Neural cell (in vitro differentiated cells): Measurements from ENCODE around the gene RAB11FIP3. TPM values are rescaled to one million over a fixed set of nuclear protein-coding genes. Genes with fewer than 3 reads are reported as not detected.

Experiments
- H2AFZ ChIP-seq: fragments of 200-600, 300-800 bp; sonication (generic), shearing (Covaris generic); 2 replicates; pipeline ENCODE4 v1.6.0; 2014; ENCODE audit warnings: low read depth, mild to moderate bottlenecking, antibody characterized with exemption, low read length, moderate library complexity
- H3F3A ChIP-seq: fragments of 200-600 bp; shearing (Covaris generic); 2 replicates; pipeline ENCODE4 v1.6.1; 2016; ENCODE audit warnings: mild to moderate bottlenecking, moderate library complexity, mixed read lengths, antibody characterized with exemption, low read length; ENCODE audit not compliant: insufficient read depth, poor library complexity, severe bottlenecking
- H3K27ac ChIP-seq: fragments of 200-600, 300-800 bp; sonication (generic), shearing (Covaris generic); 2 replicates; pipeline ENCODE4 v1.5.1; 2014; ENCODE audit warnings: mild to moderate bottlenecking, low read length, moderate library complexity
- H3K27me3 ChIP-seq: fragments of 300-800, 200-600 bp; sonication (generic), shearing (Covaris generic); 2 replicates; pipeline ENCODE4 v1.6.0; 2014; ENCODE audit warnings: mild to moderate bottlenecking, low read depth, low read length, moderate library complexity; ENCODE audit not compliant: insufficient read depth
- H3K36me3 ChIP-seq: fragments of 300-800, 200-600 bp; sonication (generic), shearing (Covaris generic); 2 replicates; pipeline ENCODE4 v1.5.1; 2014; ENCODE audit warnings: mild to moderate bottlenecking, antibody characterized with exemption, low read length, moderate library complexity; ENCODE audit not compliant: insufficient read depth
- H3K4me2 ChIP-seq: fragments of 300-800, 200-600 bp; sonication (generic), shearing (Covaris generic); 2 replicates; pipeline ENCODE4 v1.6.0; 2014; ENCODE audit warnings: mild to moderate bottlenecking, low read length
- H3K4me3 ChIP-seq: fragments of 300-800, 200-600 bp; sonication (generic), shearing (Covaris generic); 2 replicates; pipeline ENCODE4 v1.5.1; 2014; ENCODE audit warnings: mild to moderate bottlenecking, low read length, moderate library complexity
- H3K79me2 ChIP-seq: fragments of 200-600 bp; shearing (Covaris generic); replicated peaks from 2 replicates; pipeline ENCODE4 v1.6.0; 2014; ENCODE audit warnings: mild to moderate bottlenecking, low read length, moderate library complexity; ENCODE audit not compliant: insufficient read depth
- H3K9ac ChIP-seq: fragments of 300-800, 200-600 bp; sonication (generic), shearing (Covaris generic); 2 replicates; pipeline ENCODE4 v1.6.1; 2016; ENCODE audit warnings: mild to moderate bottlenecking, low read length, mixed read lengths
- H3K9me2 ChIP-seq: fragments of 200-600 bp; shearing (Covaris generic); 2 replicates; pipeline ENCODE4 v1.6.1; 2016; ENCODE audit warnings: mild to moderate bottlenecking, low read length, mixed read lengths; ENCODE audit not compliant: insufficient read depth
- H3K9me3 ChIP-seq: fragments of 200-600, 300-800 bp; sonication (generic), shearing (Covaris generic); 2 replicates; pipeline ENCODE4 v1.6.1; 2016; ENCODE audit warnings: mild to moderate bottlenecking, mixed run types, low read length, moderate library complexity, mixed read lengths
- H4K20me1 ChIP-seq: fragments of 200-600 bp; shearing (Covaris generic); 2 replicates; pipeline ENCODE4 v1.6.1; 2016; ENCODE audit warnings: mild to moderate bottlenecking, mixed run types; ENCODE audit not compliant: insufficient read depth
- EP300 ChIP-seq: fragments of 450-650 bp; conservative IDR thresholded peaks from 2 replicates; pipeline ENCODE4 v1.6.1; 2014; ENCODE audit warnings: antibody characterized with exemption, mild to moderate bottlenecking, moderate library complexity; ENCODE audit not compliant: poor library complexity, severe bottlenecking
- EZH2 ChIP-seq: fragments of 200-600, 300-800 bp; shearing (Covaris generic), sonication (generic); IDR thresholded peaks from 2 replicates; pipeline ENCODE4 v1.6.1; 2014; ENCODE audit warnings: antibody characterized with exemption, low read length, borderline replicate concordance, mild to moderate bottlenecking; ENCODE audit not compliant: insufficient read depth, poor library complexity, severe bottlenecking
- MXI1 ChIP-seq: fragments of 450-650 bp; conservative IDR thresholded peaks from 2 replicates; pipeline ENCODE4 v1.6.1; 2014; ENCODE audit warnings: antibody characterized with exemption, mild to moderate bottlenecking; ENCODE audit not compliant: poor library complexity, severe bottlenecking
- POLR2AphosphoS5 ChIP-seq: IDR thresholded peaks from 2 replicates; pipeline ENCODE4 v1.6.1; 2012
- RAD21 ChIP-seq: fragments of 450-650 bp; conservative IDR thresholded peaks from 2 replicates; pipeline ENCODE4 v1.6.1; 2014; ENCODE audit warnings: antibody characterized with exemption, mild to moderate bottlenecking, moderate library complexity
- SMC3 ChIP-seq: fragments of 450-650 bp; conservative IDR thresholded peaks from 2 replicates; pipeline ENCODE4 v1.6.1; 2014; ENCODE audit warnings: antibody characterized with exemption, mild to moderate bottlenecking, moderate library complexity; ENCODE audit not compliant: poor library complexity
- TAF1 ChIP-seq: IDR thresholded peaks from 2 replicates; pipeline ENCODE4 v1.6.1; 2012; ENCODE audit warnings: low read depth
- polyA plus RNA-seq: library from polyadenylated mRNA; depleted of rRNA; stranded (reverse); fragments of >200 nt; gene quantifications from 2 replicates; pipeline ENCODE4 v1.2.3, GENCODE V29; 2014
- TF ChIP-seq, protein P1 (sequence below): fragments of 450-650 bp; IDR thresholded peaks from 2 replicates; pipeline ENCODE4 v1.5.1; 2014; ENCODE audit warnings: antibody characterized with exemption, mild to moderate bottlenecking, moderate library complexity; ENCODE audit not compliant: poor library complexity, severe bottlenecking
- TF ChIP-seq, protein P2 (sequence below): IDR thresholded peaks from 2 replicates; pipeline ENCODE4 v1.6.1; 2012; ENCODE audit warnings: borderline replicate concordance

RAB11FIP3 gene
- polyA plus RNA-seq, 1 donor from 2014 or later = 55.0 TPM

- Histone ChIP-seq H3K27me3 (no peaks in the 10 kb centered on the region), H3K36me3 (no peaks in the 10 kb centered on the region), H3K4me3 (no peak overlapping the region), H3F3A (no peaks in the 10 kb centered on the region), H3K9ac (no peak overlapping the region), H3K27ac (no peak overlapping the region), H3K9me3 (no peaks in the 10 kb centered on the region), H3K79me2 (no peaks in the 10 kb centered on the region), H3K9me2 (no peaks in the 10 kb centered on the region), H4K20me1 (no peaks in the 10 kb centered on the region), H2AFZ (no peak overlapping the region), H3K4me2 (no peak overlapping the region)
- TF ChIP-seq, protein P1, sequence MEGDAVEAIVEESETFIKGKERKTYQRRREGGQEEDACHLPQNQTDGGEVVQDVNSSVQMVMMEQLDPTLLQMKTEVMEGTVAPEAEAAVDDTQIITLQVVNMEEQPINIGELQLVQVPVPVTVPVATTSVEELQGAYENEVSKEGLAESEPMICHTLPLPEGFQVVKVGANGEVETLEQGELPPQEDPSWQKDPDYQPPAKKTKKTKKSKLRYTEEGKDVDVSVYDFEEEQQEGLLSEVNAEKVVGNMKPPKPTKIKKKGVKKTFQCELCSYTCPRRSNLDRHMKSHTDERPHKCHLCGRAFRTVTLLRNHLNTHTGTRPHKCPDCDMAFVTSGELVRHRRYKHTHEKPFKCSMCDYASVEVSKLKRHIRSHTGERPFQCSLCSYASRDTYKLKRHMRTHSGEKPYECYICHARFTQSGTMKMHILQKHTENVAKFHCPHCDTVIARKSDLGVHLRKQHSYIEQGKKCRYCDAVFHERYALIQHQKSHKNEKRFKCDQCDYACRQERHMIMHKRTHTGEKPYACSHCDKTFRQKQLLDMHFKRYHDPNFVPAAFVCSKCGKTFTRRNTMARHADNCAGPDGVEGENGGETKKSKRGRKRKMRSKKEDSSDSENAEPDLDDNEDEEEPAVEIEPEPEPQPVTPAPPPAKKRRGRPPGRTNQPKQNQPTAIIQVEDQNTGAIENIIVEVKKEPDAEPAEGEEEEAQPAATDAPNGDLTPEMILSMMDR = no peak
- TF ChIP-seq EP300 (no peak), POLR2AphosphoS5 (no peak), RAD21 (no peak)
Measured at GRCh38 chr16:502179-502943, 76.9 kb downstream of the RAB11FIP3 start.

DNA sequence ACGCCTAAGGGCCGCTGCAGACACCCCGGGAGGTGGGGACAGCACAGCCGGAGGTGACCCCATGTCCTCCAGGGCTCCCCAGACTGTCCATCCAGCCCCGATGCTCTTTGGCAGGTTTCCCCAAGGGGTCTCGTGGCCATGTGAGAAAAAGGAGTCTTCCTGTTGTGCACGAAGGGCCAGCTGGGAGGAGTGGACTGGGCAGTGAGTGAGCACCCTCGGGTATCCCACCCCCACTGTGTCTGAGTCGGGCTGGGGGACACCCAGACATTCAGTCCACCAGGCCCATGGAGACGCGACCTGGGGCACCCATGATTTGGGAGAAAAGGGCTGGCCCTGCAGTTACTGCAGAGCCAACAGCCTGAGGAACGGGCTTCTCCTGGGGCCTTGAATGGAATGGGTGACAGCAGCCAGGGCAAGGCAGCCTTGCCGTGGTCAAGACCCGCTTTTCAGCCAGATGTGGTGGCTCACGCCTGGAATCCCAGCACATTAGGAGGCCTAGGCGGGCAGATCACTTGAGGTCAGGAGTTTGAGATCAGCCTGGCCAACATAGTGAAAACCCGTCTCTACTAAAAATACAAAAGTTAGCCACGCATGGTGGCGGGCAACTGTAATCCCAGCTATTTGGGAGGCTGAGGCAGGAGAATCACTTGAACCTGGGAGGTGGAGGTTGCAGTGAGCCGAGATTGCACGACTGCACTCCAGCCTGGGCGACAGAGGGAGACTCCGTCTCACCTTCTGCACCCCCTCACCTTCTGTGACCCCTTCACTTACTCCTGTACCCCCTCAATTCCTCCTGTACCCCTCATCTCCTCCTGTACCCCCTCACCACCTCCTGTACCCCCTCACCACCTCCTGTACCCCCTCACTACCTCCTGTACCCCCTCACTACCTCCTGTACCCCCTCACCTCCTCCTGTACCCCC, 78.0 kb downstream of the RAB11FIP3 start:
- TF ChIP-seq POLR2AphosphoS5 (no peak), EZH2 (no peak), TAF1 (no peak), EP300 (no peak), MXI1 (no peak), RAD21 (no peak), SMC3 (no peak)
- TF ChIP-seq, protein P2, sequence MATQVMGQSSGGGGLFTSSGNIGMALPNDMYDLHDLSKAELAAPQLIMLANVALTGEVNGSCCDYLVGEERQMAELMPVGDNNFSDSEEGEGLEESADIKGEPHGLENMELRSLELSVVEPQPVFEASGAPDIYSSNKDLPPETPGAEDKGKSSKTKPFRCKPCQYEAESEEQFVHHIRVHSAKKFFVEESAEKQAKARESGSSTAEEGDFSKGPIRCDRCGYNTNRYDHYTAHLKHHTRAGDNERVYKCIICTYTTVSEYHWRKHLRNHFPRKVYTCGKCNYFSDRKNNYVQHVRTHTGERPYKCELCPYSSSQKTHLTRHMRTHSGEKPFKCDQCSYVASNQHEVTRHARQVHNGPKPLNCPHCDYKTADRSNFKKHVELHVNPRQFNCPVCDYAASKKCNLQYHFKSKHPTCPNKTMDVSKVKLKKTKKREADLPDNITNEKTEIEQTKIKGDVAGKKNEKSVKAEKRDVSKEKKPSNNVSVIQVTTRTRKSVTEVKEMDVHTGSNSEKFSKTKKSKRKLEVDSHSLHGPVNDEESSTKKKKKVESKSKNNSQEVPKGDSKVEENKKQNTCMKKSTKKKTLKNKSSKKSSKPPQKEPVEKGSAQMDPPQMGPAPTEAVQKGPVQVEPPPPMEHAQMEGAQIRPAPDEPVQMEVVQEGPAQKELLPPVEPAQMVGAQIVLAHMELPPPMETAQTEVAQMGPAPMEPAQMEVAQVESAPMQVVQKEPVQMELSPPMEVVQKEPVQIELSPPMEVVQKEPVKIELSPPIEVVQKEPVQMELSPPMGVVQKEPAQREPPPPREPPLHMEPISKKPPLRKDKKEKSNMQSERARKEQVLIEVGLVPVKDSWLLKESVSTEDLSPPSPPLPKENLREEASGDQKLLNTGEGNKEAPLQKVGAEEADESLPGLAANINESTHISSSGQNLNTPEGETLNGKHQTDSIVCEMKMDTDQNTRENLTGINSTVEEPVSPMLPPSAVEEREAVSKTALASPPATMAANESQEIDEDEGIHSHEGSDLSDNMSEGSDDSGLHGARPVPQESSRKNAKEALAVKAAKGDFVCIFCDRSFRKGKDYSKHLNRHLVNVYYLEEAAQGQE = no peak
- TF ChIP-seq, protein P1 = no peak
- Histone ChIP-seq H3F3A (no peaks in the 10 kb centered on the region), H3K27ac (no peak overlapping the region), H3K9ac (no peak overlapping the region), H3K79me2 (no peaks in the 10 kb centered on the region), H3K36me3 (no peaks in the 10 kb centered on the region), H3K9me2 (no peaks in the 10 kb centered on the region), H4K20me1 (no peaks in the 10 kb centered on the region), H3K27me3 (no peaks in the 10 kb centered on the region), H3K9me3 (no peaks in the 10 kb centered on the region), H3K4me2 (no peak overlapping the region), H3K4me3 (no peak overlapping the region), H2AFZ (no peak overlapping the region)
